NOMO-1 treated with DMSO at 0.1 percent for 48 hours (cell line): Measurements from ENCODE around the gene CLEC3A.
A peak's percentile ranks its signal among the peaks of the same experiment; 100 is the strongest.
"Not testable (repeated sequence)": the region's sequence is repeated elsewhere in the genome, so short reads cannot be mapped to it uniquely, and the experiment has no call there.

Source experiments
- DNase-seq: peaks from one replicate; lab custom pipeline; 2025; ENCODE audit not compliant: unreplicated experiment; lab: John Stamatoyannopoulos, UW

The CLEC3A gene

GRCh38 chr16:78028018-78028417, 5.7 kb downstream of the CLEC3A start:
- DNase-seq, result no peak

- no peak for DNase-seq
Observed at GRCh38 chr16:78034530-78034929, 12.2 kb downstream of the CLEC3A start.

- DNase-seq, result no peak
Observed at GRCh38 chr16:78035012-78035411, 12.7 kb downstream of the CLEC3A start.

GRCh38 chr16:78040396-78040795, 18.0 kb downstream of the CLEC3A start:
- DNase-seq, result no peak

- DNase-seq, result peak; percentile 27
Observed at GRCh38 chr16:78045865-78046581, 23.7 kb downstream of the CLEC3A start.

- no peak for DNase-seq
Observed at GRCh38 chr16:78048319-78048718, 26.0 kb downstream of the CLEC3A start.

GRCh38 chr16:78050734-78051400, 28.5 kb downstream of the CLEC3A start:
- DNase-seq, result no peak

- no peak for DNase-seq
Observed at GRCh38 chr16:78057803-78058564, 35.6 kb downstream of the CLEC3A start.

GRCh38 chr16:78059806-78060205, 37.5 kb downstream of the CLEC3A start:
- DNase-seq, result not testable (repeated sequence)

GRCh38 chr16:78060295-78060694, 37.9 kb downstream of the CLEC3A start:
- DNase-seq, result no peak

- DNase-seq, result no peak
Observed at GRCh38 chr16:78060809-78061208, 38.5 kb downstream of the CLEC3A start.

- DNase-seq, result no peak
Observed at GRCh38 chr16:78065319-78065718, 43.0 kb downstream of the CLEC3A start.

GRCh38 chr16:78069913-78070312, 47.6 kb downstream of the CLEC3A start:
- no peak for DNase-seq

GRCh38 chr16:78072275-78072674, 49.9 kb downstream of the CLEC3A start:
- no peak for DNase-seq

- no peak for DNase-seq
Observed at GRCh38 chr16:78075800-78076199, 53.5 kb downstream of the CLEC3A start.

GRCh38 chr16:78081341-78081740, 59.0 kb downstream of the CLEC3A start:
- DNase-seq, result no peak
